GM21723 (cell line): ENCODE results near the gene SVOPL.

Source experiments
- ATAC-seq: cut with Tn5 transposase; IDR thresholded peaks from one replicate; pipeline ENCODE4 v1.9.1; 2021; ENCODE audit warnings: mild to moderate bottlenecking, moderate library complexity; ENCODE audit not compliant: unreplicated experiment

Gene SVOPL

GRCh38 chr7:138610671-138611170 lies 90.4 kb downstream of the SVOPL start:
- no peak for ATAC-seq

- ATAC-seq, result no peak
Observed at GRCh38 chr7:138608275-138608674, 92.9 kb downstream of the SVOPL start.

- ATAC-seq, result no peak
Observed at GRCh38 chr7:138607216-138608126, 93.7 kb downstream of the SVOPL start.

GRCh38 chr7:138606236-138606635 lies 94.9 kb downstream of the SVOPL start:
- no peak for ATAC-seq

- no peak for ATAC-seq
Observed at GRCh38 chr7:138603549-138604318, 97.4 kb downstream of the SVOPL start.

GRCh38 chr7:138602451-138602850 lies 98.7 kb downstream of the SVOPL start:
- ATAC-seq, result no peak

- ATAC-seq, result no peak
Observed at GRCh38 chr7:138595454-138595853, 105.7 kb downstream of the SVOPL start.

- no peak for ATAC-seq
Observed at GRCh38 chr7:138590154-138590553, 111.0 kb downstream of the SVOPL start.

GRCh38 chr7:138588986-138589385 lies 112.2 kb downstream of the SVOPL start:
- no peak for ATAC-seq

GRCh38 chr7:138587485-138587884 lies 113.7 kb downstream of the SVOPL start:
- no peak for ATAC-seq

- no peak for ATAC-seq
Observed at GRCh38 chr7:138585283-138585993, 115.7 kb downstream of the SVOPL start.

- no peak for ATAC-seq
Observed at GRCh38 chr7:138584696-138585095, 116.5 kb downstream of the SVOPL start.

- no peak for ATAC-seq
Observed at GRCh38 chr7:138584283-138584682, 116.9 kb downstream of the SVOPL start.

GRCh38 chr7:138581065-138581464 lies 120.1 kb downstream of the SVOPL start:
- ATAC-seq, result no peak

- no peak for ATAC-seq
Observed at GRCh38 chr7:138579671-138580070, 121.5 kb downstream of the SVOPL start.

GRCh38 chr7:138579136-138579535 lies 122.0 kb downstream of the SVOPL start:
- ATAC-seq, result no peak

GRCh38 chr7:138575897-138576428 lies 125.2 kb downstream of the SVOPL start:
- no peak for ATAC-seq

- ATAC-seq, result no peak
Observed at GRCh38 chr7:138573741-138574140, 127.4 kb downstream of the SVOPL start.

GRCh38 chr7:138570715-138571114 lies 130.4 kb downstream of the SVOPL start:
- no peak for ATAC-seq

GRCh38 chr7:138569418-138569817 lies 131.7 kb downstream of the SVOPL start:
- ATAC-seq, result no peak

GRCh38 chr7:138568655-138569054 lies 132.5 kb downstream of the SVOPL start:
- ATAC-seq, result no peak
